GM23338 (cell line): ENCODE results near the gene MPL. TPM values are rescaled to one million over a fixed set of nuclear protein-coding genes. Genes with fewer than 3 reads are reported as not detected.

Source experiments
- ATAC-seq: fragments of 200-7000 bp; cut with Tn5 transposase; 3 replicates; pipeline ENCODE4 v1.9.1; 2020
- DNase-seq: peaks from one replicate; pipeline ENCODE4 v3.0.0-alpha.2; 2015; ENCODE audit warnings: low spot score
- H2AFZ ChIP-seq: fragments of 200-600 bp; sonication (generic); 2 replicates; pipeline ENCODE4 v1.8.0; 2016; ENCODE audit warnings: antibody characterized with exemption, mild to moderate bottlenecking, moderate library complexity
- H3F3A ChIP-seq: fragments of 200-600 bp; sonication (generic); replicated peaks from 2 replicates; pipeline ENCODE4 v1.8.0; 2017; ENCODE audit warnings: antibody characterized with exemption, mixed run types, low read depth
- H3K27ac ChIP-seq: fragments of 200-600 bp; sonication (generic); 2 replicates; pipeline ENCODE4 v1.6.1; 2016; ENCODE audit warnings: low read depth
- H3K27me3 ChIP-seq: fragments of 200-600 bp; sonication (generic); 2 replicates; pipeline ENCODE4 v1.8.0; 2016; ENCODE audit warnings: mild to moderate bottlenecking, mixed run types, moderate library complexity; ENCODE audit not compliant: insufficient read depth
- H3K36me3 ChIP-seq: fragments of 200-600 bp; sonication (generic); 2 replicates; pipeline ENCODE4 v1.8.0; 2016; ENCODE audit warnings: mild to moderate bottlenecking; ENCODE audit not compliant: insufficient read depth
- H3K4me1 ChIP-seq: fragments of 200-600 bp; sonication (generic); 2 replicates; pipeline ENCODE4 v1.8.0; 2016; ENCODE audit warnings: mild to moderate bottlenecking, moderate library complexity; ENCODE audit not compliant: insufficient read depth
- H3K4me2 ChIP-seq: fragments of 200-600 bp; sonication (generic); 2 replicates; pipeline ENCODE4 v1.7.1; 2017; ENCODE audit warnings: mixed run types
- H3K4me3 ChIP-seq: fragments of 200-600 bp; sonication (generic); 2 replicates; pipeline ENCODE4 v1.6.1; 2016; ENCODE audit warnings: mixed run types
- H3K79me2 ChIP-seq: fragments of 200-600 bp; sonication (generic); replicated peaks from 2 replicates; pipeline ENCODE4 v1.8.0; 2017; ENCODE audit warnings: mild to moderate bottlenecking; ENCODE audit not compliant: insufficient read depth
- H3K9me2 ChIP-seq: fragments of 200-600 bp; sonication (generic); 2 replicates; pipeline ENCODE4 v1.8.0; 2017; ENCODE audit not compliant: insufficient read depth
- H4K20me1 ChIP-seq: fragments of 200-600 bp; sonication (generic); replicated peaks from 2 replicates; pipeline ENCODE4 v1.8.0; 2017; ENCODE audit warnings: mild to moderate bottlenecking; ENCODE audit not compliant: insufficient read depth
- H3K27ac Mint-ChIP-seq: 2 replicates; pipeline ENCODE4 v1.8.0; 2020; ENCODE audit warnings: inconsistent platforms, mild to moderate bottlenecking, moderate library complexity, mixed read lengths
- H3K27me3 Mint-ChIP-seq: 3 replicates; pipeline ENCODE4 v1.8.0; 2022; ENCODE audit warnings: low read depth, mild to moderate bottlenecking, moderate library complexity, mixed read lengths, inconsistent platforms; ENCODE audit not compliant: insufficient read depth, poor library complexity
- H3K36me3 Mint-ChIP-seq: 3 replicates; pipeline ENCODE4 v1.8.0; 2021; ENCODE audit warnings: low read depth, mild to moderate bottlenecking, inconsistent platforms, moderate library complexity, mixed read lengths
- H3K4me1 Mint-ChIP-seq: 3 replicates; pipeline ENCODE4 v1.8.0; 2020; ENCODE audit warnings: mild to moderate bottlenecking, inconsistent platforms, mixed read lengths
- H3K4me3 Mint-ChIP-seq: 3 replicates; pipeline ENCODE4 v1.8.0; 2021; ENCODE audit warnings: moderate library complexity, mild to moderate bottlenecking, inconsistent platforms, mixed read lengths
- H3K9me3 Mint-ChIP-seq: 3 replicates; pipeline ENCODE4 v1.8.0; 2020; ENCODE audit warnings: moderate library complexity, mild to moderate bottlenecking, inconsistent platforms, mixed read lengths
- CREB1 ChIP-seq: fragments of 250-450 bp; sonication (Bioruptor Pico); IDR thresholded peaks from 2 replicates; pipeline ENCODE4 v1.5.0; 2020; ENCODE audit warnings: low read depth, mild to moderate bottlenecking, moderate library complexity
- EZH2 ChIP-seq: fragments of 200-600 bp; sonication (generic); IDR thresholded peaks from one replicate; pipeline ENCODE4 v1.8.0; 2017; ENCODE audit warnings: antibody characterized with exemption, mild to moderate bottlenecking, low read depth; ENCODE audit not compliant: unreplicated experiment
- EZH2phosphoT487 ChIP-seq: fragments of 200-600 bp; sonication (generic); IDR thresholded peaks from one replicate; pipeline ENCODE4 v1.8.1; 2018; ENCODE audit warnings: antibody characterized with exemption; ENCODE audit not compliant: unreplicated experiment
- JUNB ChIP-seq: IDR thresholded peaks from one replicate; pipeline ENCODE4 v1.6.1; 2016; ENCODE audit warnings: antibody characterized with exemption; ENCODE audit not compliant: unreplicated experiment
- NANOG ChIP-seq: IDR thresholded peaks from 2 replicates; pipeline ENCODE4 v1.6.1; 2016; ENCODE audit warnings: antibody characterized with exemption, borderline replicate concordance
- POLR2AphosphoS5 ChIP-seq: IDR thresholded peaks from 2 replicates; pipeline ENCODE4 v1.6.1; 2016; ENCODE audit warnings: antibody characterized with exemption, low read depth
- REST ChIP-seq: IDR thresholded peaks from one replicate; pipeline ENCODE4 v1.6.1; 2018; ENCODE audit warnings: antibody characterized with exemption; ENCODE audit not compliant: unreplicated experiment
- STAT1 ChIP-seq: IDR thresholded peaks from one replicate; pipeline ENCODE4 v1.6.1; 2016; ENCODE audit warnings: antibody characterized with exemption; ENCODE audit not compliant: unreplicated experiment
- ZNF114 ChIP-seq: fragments of 250-450 bp; sonication (Bioruptor Pico); IDR thresholded peaks from 2 replicates; pipeline ENCODE4 v1.5.0; 2020; ENCODE audit warnings: mild to moderate bottlenecking, moderate library complexity
- ZNF331 ChIP-seq: fragments of 250-450 bp; sonication (Bioruptor Pico); IDR thresholded peaks from 2 replicates; pipeline ENCODE4 v1.5.0; 2020; ENCODE audit warnings: low read depth, mild to moderate bottlenecking, moderate library complexity
- ZNF462 ChIP-seq: fragments of 250-450 bp; sonication (Bioruptor Pico); IDR thresholded peaks from 2 replicates; pipeline ENCODE4 v1.5.0; 2020; ENCODE audit warnings: mild to moderate bottlenecking, moderate library complexity
- polyA plus RNA-seq: library from polyadenylated mRNA; unstranded; fragments of >200 nt; fragmentation: Nextera tagmentation; extraction: Ambion mirVana; gene quantifications from 2 replicates; pipeline ENCODE4 v1.2.1, GENCODE V29; 2016
- total RNA-seq: library from RNA; depleted of rRNA; stranded (reverse); fragments of >200 nt; shearing (Covaris generic); gene quantifications from 2 replicates; pipeline ENCODE4 v1.2.3, GENCODE V29; 2014
- TF ChIP-seq, protein P1 (sequence below), 2 experiments: fragments of 200-600 bp in 1 of 2; sonication (generic) in 1 of 2; conservative IDR thresholded peaks; 2 replicates each; pipeline versions ENCODE4 v1.5.1 to v1.6.1; 2016 to 2017; ENCODE audit warnings: antibody characterized with exemption in 2 of 2, low read depth in 2 of 2, mild to moderate bottlenecking in 2 of 2, moderate library complexity in 1 of 2
- TF ChIP-seq, protein P2 (sequence below): IDR thresholded peaks from 2 replicates; pipeline ENCODE4 v1.6.1; 2016; ENCODE audit warnings: antibody characterized with exemption

The MPL gene
- total and polyA plus RNA-seq, 2 experiments from 2014 or later, result not detected

DNA sequence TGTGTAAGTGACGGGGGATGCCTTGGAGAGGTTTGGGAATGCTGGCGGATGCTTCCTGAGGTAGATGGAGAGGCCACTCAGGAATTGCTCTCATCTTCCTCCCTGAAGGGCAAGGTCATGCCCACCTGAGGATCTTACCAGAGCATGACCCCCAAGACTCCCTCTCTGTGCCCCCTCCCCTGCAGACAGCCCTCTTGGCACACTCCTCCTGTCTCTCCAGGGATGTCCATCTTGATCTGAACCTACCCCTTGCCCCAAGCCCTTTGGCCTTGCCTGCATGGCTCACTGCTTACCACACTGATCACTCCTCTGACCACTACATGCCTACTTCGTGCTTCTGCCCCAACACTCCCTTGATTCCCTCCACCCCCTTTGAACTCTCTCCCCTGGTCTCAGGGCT is 17.9 kb upstream of the MPL start:
- H3K27ac Mint-ChIP-seq, result no peak overlapping the region
- Histone ChIP-seq H3K27me3 (no peaks in the 10 kb centered on the region), H3F3A (no peaks in the 10 kb centered on the region), H4K20me1 (no peaks in the 10 kb centered on the region), H3K4me1 (no peaks in the 10 kb centered on the region), H3K4me2 (no peak overlapping the region), H3K79me2 (no peaks in the 10 kb centered on the region), H3K36me3 (no peaks in the 10 kb centered on the region), H3K9me2 (no peaks in the 10 kb centered on the region), H3K27ac (no peak overlapping the region), H3K4me3 (no peak overlapping the region), H2AFZ (no peak overlapping the region)
- TF ChIP-seq, protein P1, sequence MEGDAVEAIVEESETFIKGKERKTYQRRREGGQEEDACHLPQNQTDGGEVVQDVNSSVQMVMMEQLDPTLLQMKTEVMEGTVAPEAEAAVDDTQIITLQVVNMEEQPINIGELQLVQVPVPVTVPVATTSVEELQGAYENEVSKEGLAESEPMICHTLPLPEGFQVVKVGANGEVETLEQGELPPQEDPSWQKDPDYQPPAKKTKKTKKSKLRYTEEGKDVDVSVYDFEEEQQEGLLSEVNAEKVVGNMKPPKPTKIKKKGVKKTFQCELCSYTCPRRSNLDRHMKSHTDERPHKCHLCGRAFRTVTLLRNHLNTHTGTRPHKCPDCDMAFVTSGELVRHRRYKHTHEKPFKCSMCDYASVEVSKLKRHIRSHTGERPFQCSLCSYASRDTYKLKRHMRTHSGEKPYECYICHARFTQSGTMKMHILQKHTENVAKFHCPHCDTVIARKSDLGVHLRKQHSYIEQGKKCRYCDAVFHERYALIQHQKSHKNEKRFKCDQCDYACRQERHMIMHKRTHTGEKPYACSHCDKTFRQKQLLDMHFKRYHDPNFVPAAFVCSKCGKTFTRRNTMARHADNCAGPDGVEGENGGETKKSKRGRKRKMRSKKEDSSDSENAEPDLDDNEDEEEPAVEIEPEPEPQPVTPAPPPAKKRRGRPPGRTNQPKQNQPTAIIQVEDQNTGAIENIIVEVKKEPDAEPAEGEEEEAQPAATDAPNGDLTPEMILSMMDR (conservative IDR thresholded peaks at IDR 0.05; ENCODE audit: low read depth in 2 of 2), result no peak
- TF ChIP-seq POLR2AphosphoS5, result no peak
- TF ChIP-seq CREB1 (CRISPR knock-in tag), result no peak
- no peak for TF ChIP-seq JUNB
- no peak for TF ChIP-seq NANOG
- TF ChIP-seq EZH2, result no peak
- TF ChIP-seq ZNF114 (CRISPR knock-in tag), result no peak
- TF ChIP-seq, protein P2, sequence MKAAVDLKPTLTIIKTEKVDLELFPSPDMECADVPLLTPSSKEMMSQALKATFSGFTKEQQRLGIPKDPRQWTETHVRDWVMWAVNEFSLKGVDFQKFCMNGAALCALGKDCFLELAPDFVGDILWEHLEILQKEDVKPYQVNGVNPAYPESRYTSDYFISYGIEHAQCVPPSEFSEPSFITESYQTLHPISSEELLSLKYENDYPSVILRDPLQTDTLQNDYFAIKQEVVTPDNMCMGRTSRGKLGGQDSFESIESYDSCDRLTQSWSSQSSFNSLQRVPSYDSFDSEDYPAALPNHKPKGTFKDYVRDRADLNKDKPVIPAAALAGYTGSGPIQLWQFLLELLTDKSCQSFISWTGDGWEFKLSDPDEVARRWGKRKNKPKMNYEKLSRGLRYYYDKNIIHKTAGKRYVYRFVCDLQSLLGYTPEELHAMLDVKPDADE, result no peak
- no peak for TF ChIP-seq REST
- no peak for TF ChIP-seq STAT1
- no peak for TF ChIP-seq ZNF462 (CRISPR knock-in tag)
- no peak for TF ChIP-seq EZH2phosphoT487
- TF ChIP-seq ZNF331 (CRISPR knock-in tag), result no peak
- peaks cover 14% of the 10 kb centered on the region for H3K27me3 Mint-ChIP-seq
- no peaks in the 10 kb centered on the region for H3K9me3 Mint-ChIP-seq
- no peak overlapping the region for H3K4me3 Mint-ChIP-seq
- no peaks in the 10 kb centered on the region for H3K36me3 Mint-ChIP-seq
- DNase-seq, result no peak
- no peak for ATAC-seq
- peaks cover 11% of the 10 kb centered on the region; the same call in 2 of the 3 replicates for H3K4me1 Mint-ChIP-seq
